GM12892 (cell line): ENCODE results near the gene PCDHGA1.

Experiments
- POLR2A ChIP-seq: IDR thresholded peaks from 2 replicates; pipeline ENCODE4 v1.6.1; 2011; ENCODE audit warnings: low read depth, low read length, control low read depth
- POLR2AphosphoS5 ChIP-seq: IDR thresholded peaks from 2 replicates; pipeline ENCODE4 v1.6.1; 2011; ENCODE audit warnings: low read depth, low read length, control low read depth
- TAF1 ChIP-seq: IDR thresholded peaks from 2 replicates; pipeline ENCODE4 v1.6.1; 2011; ENCODE audit warnings: low read depth, mild to moderate bottlenecking, control low read depth, low read length, borderline replicate concordance

DNA sequence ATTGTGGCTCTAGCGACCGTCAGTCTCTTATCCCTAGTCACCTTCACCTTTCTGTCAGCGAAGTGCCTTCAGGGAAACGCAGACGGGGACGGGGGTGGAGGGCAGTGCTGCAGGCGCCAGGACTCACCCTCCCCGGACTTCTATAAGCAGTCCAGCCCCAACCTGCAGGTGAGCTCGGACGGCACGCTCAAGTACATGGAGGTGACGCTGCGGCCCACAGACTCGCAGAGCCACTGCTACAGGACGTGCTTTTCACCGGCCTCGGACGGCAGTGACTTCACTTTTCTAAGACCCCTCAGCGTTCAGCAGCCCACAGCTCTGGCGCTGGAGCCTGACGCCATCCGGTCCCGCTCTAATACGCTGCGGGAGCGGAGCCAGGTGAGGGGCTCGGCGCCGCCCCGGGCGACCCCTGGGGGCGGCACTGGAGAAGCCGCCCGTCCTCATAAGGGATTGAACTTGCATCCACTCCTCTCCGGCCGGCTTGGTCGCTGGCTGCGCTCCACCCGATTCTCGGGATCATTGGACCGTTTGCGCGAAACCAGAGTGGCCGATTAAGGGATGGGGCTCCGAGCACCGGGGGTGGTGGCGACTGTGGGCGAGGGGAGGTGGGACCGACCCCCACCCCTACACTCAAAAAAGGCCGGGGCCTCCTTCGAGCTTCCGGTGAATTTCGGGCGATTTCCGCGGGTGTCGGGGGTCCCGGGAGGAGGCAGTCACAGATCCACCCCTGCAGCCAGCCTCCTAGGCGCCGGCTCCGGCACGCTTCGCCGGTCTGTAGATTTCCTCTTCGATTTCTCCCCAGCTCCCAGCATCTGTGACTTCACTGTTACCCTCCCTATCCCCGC is 161.2 kb downstream of the PCDHGA1 start:
- TF ChIP-seq POLR2A (no peak), POLR2AphosphoS5 (no peak), TAF1 (no peak)
